ENCODE measurements around the gene LGR6.
"Not testable (repeated sequence)": the region's sequence is repeated elsewhere in the genome, so short reads cannot be mapped to it uniquely, and the experiment has no call there.

Gene LGR6

DNA sequence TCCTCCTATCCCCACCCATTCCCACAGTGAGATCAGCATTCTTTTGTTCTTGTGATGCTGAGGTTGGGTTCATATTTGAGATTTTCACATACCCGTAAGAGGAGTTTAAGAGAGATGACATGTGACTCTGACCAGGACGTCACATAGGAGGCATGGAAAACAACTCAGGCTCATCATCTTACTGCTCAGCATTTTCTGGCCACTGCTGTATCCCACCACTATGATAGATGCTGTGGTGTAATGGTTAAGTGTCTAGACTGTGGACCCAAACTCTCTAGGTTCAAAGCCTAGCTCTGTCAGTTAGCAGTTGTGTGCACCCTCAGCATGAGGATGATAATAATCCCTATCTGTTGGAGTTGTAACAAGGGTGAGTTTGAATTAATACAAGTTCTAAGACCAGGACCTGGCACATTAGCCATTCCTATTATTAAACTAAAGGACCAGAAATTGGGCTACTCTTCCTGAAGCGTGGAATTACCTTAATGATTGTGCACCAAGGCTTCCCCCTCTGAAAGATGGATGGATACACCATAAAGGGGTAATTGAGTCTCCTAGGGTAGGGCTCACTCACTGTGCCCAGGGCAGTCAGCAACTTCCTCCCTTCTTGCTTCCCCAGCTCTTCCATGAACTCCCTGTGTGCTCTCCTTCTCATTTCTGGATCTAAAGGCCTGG is 40.9 kb downstream of the LGR6 start:
- peak; percentile 63 for DNase-seq (ENCODE audit: low read depth)
- H3K4me3 ChIP-seq (ENCODE audit: low read depth, low read length): no peak overlapping the region
- no peak for TF ChIP-seq CTCF (conservative IDR thresholded peaks at IDR 0.05; ENCODE audit: low read depth, low read length)

DNA sequence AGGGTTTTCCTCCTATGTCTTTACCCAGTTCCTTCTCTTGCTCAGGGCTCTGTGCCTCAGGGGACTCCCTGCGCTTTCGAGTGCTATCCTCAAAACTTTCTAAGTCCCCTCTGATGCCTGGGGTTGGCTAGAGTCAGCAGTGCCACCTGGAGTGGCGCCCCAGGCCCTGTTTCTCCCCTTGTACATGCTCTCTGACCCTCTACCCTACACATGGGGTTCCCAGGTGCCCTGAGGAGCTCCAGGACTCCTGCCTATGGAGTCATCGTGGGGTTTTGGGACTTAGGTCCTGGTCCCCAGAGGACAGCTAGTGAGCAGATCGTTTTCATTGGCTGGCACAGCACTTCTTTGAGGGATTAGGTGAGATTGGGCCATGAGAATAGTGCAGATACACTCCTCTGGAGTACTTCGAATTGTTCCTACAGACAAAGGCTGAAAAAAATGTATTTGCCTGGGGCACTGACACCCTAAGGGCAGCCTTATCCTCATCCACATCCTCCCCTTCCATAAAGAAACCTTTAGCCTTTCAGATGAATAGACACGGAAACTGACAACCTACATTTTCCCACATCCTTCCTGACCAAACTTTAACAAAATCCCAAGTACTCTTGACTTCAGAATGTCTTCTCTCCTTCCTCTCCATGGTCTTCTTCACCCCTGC is 41.5 kb downstream of the LGR6 start:
- no peak overlapping the region for H3K4me3 ChIP-seq (ENCODE audit: low read depth, low read length)
- TF ChIP-seq CTCF (conservative IDR thresholded peaks at IDR 0.05; ENCODE audit: low read depth, low read length): no peak
- no peak for DNase-seq (ENCODE audit: low read depth)

DNA sequence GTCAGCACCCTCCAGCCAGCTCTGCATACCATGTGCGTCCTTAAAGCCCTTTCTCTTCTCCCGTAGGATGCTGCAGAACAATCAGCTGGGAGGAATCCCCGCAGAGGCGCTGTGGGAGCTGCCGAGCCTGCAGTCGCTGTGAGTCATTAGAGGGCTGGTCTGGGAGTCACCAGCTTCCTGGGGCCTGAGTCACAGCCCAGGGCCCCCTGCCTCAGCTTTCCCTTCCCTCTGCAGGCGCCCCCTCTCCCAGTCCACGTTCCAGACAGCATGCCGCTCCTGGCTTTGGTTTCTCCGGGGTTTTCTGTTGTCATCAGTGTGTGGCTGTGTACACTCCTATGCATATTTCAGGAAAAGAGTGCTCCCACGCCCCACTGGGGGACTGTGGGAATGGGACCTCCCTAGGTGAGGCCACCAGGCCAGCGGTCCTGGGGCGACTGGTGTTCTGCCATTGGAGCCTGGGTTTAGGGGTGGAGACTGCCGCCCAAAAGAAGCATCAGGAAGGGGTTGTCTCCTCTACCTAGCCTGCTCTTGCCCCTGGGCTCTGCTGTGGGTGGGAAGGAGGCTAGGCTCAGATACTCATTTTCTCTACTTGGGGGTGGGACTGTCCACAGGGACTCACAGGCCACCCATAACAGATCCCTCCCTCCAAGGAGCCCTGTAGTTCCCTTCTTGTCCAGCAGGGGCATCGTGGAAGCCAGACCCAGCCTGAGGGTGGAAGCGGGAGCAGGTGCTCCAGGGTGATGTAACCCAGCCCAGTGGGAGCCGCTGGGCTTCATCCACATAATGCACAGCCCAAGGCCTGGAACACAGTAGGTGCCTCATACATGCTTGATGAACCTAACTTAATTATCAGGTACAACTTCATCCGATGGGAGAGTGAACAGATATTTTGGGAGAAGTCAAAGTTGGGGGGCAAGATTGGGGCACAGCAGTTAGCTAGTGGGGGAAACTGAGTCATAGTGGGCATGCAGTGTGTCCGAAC is 42.5 kb downstream of the LGR6 start:
- peak; percentile 95 for DNase-seq (ENCODE audit: low read depth)
- TF ChIP-seq CTCF (conservative IDR thresholded peaks at IDR 0.05; ENCODE audit: low read depth, low read length): peak; percentile 94
- H3K4me3 ChIP-seq (ENCODE audit: low read depth, low read length): peak overlapping the region; percentile 20

- peak; percentile 57 for TF ChIP-seq CTCF (conservative IDR thresholded peaks at IDR 0.05; ENCODE audit: low read depth, low read length)
- peak; percentile 28 for DNase-seq (ENCODE audit: low read depth)
- no peak overlapping the region for H3K4me3 ChIP-seq (ENCODE audit: low read depth, low read length)
Observed at GRCh38 chr1:202237052-202237451, 43.5 kb downstream of the LGR6 start.

DNA sequence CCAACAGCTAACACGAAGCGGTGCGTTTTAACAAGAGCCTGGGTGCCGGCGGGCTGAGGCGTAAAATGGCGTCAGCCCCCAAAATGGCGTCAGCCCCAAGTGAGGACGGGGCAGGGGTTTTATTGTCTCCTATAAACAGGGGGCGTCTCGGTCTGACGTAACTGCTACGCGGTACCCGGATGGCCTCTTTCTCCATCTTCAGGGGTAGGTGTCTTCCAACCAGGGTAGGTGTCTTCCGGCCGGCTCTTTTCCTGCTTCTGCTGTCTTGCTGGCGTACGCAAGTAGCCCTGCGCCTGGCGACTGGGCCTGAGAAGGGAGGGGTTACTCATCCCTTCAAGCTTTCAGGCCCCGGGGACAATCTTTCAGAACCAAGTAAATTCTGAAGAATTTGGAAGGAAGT is 45.3 kb downstream of the LGR6 start:
- H3K4me3 ChIP-seq (ENCODE audit: low read depth, low read length): no peak overlapping the region
- no peak for TF ChIP-seq CTCF (conservative IDR thresholded peaks at IDR 0.05; ENCODE audit: low read depth, low read length)
- no peak for DNase-seq (ENCODE audit: low read depth)

- H3K4me3 ChIP-seq (ENCODE audit: low read depth, low read length); DNase-seq (ENCODE audit: low read depth): not testable (repeated sequence)
Observed at GRCh38 chr1:202240226-202240625, 46.6 kb downstream of the LGR6 start.

GRCh38 chr1:202240956-202241355 is 47.4 kb downstream of the LGR6 start:
- no peak overlapping the region for H3K4me3 ChIP-seq (ENCODE audit: low read depth, low read length)
- TF ChIP-seq CTCF (conservative IDR thresholded peaks at IDR 0.05; ENCODE audit: low read depth, low read length): no peak

More at GRCh38 chr1:202240956-202241355, 47.4 kb downstream of the LGR6 start:
- no peak for DNase-seq (ENCODE audit: low read depth)

Data from choroid plexus epithelial cell (primary cell).